Measurements from ENCODE around the gene FANCC.

FANCC gene

GRCh38 chr9:95063300-95063699 is 254.2 kb downstream of the FANCC start:
- Histone ChIP-seq H3K14ac (ENCODE audit: low read length) (no peak overlapping the region), H2BK12ac (ENCODE audit: low read length) (no peak overlapping the region), H2BK5ac (ENCODE audit: low read length) (no peak overlapping the region), H2AK5ac (ENCODE audit: low read depth, low read length) (no peak overlapping the region), H4K8ac (ENCODE audit: low read depth, low read length) (no peak overlapping the region), H3K79me1 (ENCODE audit: low read depth, low read length) (no peaks in the 10 kb centered on the region), H2BK15ac (ENCODE audit: low read length) (no peak overlapping the region), H2AFZ (ENCODE audit: low read length) (no peak overlapping the region), H3K9me3 (replicated peaks in 1 of 2; ENCODE audit: control insufficient read depth in 2 of 2, insufficient read depth in 1 of 2, low read depth in 1 of 2, low read length in 2 of 2) (no peaks in the 10 kb centered on the region), H3K36me3 (replicated peaks in 1 of 2; ENCODE audit: control insufficient read depth in 2 of 2, insufficient read depth in 2 of 2, low read length in 2 of 2) (peaks cover 3 to 60% of the 10 kb centered on the region in 2 donors), H3K9ac (ENCODE audit: low read depth, low read length, poor library complexity) (no peak overlapping the region), H3K27me3 (ENCODE audit: control insufficient read depth in 3 of 3, insufficient read depth in 3 of 3, low read depth in 1 of 3, low read length in 3 of 3) (no peaks in the 10 kb centered on the region), H3K4me3 (ENCODE audit: low read length in 2 of 2) (no peak overlapping the region), H3K4me1 (ENCODE audit: control insufficient read depth in 2 of 2, insufficient read depth in 1 of 2, low read depth in 1 of 2, low read length in 2 of 2) (peaks cover 0 to 10% of the 10 kb centered on the region in 2 donors), H3K23ac (ENCODE audit: low read depth, low read length, poor library complexity) (no peak overlapping the region), H3K4ac (ENCODE audit: low read length) (no peak overlapping the region), H3K27ac (replicated peaks; ENCODE audit: low read length) (no peak overlapping the region), H3K4me2 (ENCODE audit: insufficient read depth, low read length, poor library complexity, severe bottlenecking) (no peak overlapping the region), H4K91ac (ENCODE audit: low read depth, low read length, poor library complexity) (no peak overlapping the region), H2BK120ac (ENCODE audit: low read depth, low read length) (no peak overlapping the region), H3K18ac (ENCODE audit: low read length) (no peak overlapping the region)
- no peak for DNase-seq (ENCODE audit: low spot score)
- no CpG with 5 or more reads among the region's 10 CpGs for WGBS, 2 donors (ENCODE audit: extremely low coverage in 2 of 2, insufficient read length in 2 of 2, insufficient replicate concordance in 1 of 2)

DNA sequence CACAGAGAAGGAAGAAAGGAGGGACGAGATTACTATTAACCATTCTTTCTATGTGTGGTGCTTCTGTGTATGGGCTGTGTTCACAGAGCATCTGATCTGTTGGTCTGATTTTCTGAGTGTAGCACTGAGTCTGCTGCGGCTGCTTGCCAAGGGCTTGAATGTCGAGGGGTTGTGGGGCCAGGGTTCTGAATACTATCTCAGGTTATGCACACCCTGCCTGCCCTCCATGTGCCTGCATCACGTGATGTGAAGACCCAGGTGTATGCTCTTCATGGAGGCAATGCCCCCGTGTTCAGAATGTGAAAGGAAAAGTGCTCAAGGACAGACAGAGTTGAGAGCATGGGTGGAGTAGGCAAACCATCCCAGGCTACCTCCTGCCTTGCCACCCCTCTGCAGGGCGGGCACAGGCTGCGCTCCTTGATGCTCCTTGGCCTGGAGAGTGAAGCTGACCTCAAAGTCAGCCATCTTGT is 254.9 kb downstream of the FANCC start:
- no peaks in the 10 kb centered on the region for H3K9me3 ChIP-seq (replicated peaks in 1 of 2; ENCODE audit: control insufficient read depth in 2 of 2, insufficient read depth in 1 of 2, low read depth in 1 of 2, low read length in 2 of 2)
- no peak overlapping the region for H3K4me3 ChIP-seq (ENCODE audit: low read length in 2 of 2)
- no peak overlapping the region for H2BK12ac ChIP-seq (ENCODE audit: low read length)
- no peak overlapping the region for H3K14ac ChIP-seq (ENCODE audit: low read length)
- no peak overlapping the region for H2AFZ ChIP-seq (ENCODE audit: low read length)
- H3K27ac ChIP-seq (replicated peaks; ENCODE audit: low read length): no peak overlapping the region
- H3K36me3 ChIP-seq (replicated peaks in 1 of 2; ENCODE audit: control insufficient read depth in 2 of 2, insufficient read depth in 2 of 2, low read length in 2 of 2): peaks cover 3 to 53% of the 10 kb centered on the region in 2 donors
- H2AK5ac ChIP-seq (ENCODE audit: low read depth, low read length): no peak overlapping the region
- H3K27me3 ChIP-seq (ENCODE audit: control insufficient read depth in 3 of 3, insufficient read depth in 3 of 3, low read depth in 1 of 3, low read length in 3 of 3): no peaks in the 10 kb centered on the region
- no peak for DNase-seq (ENCODE audit: low spot score)
- H2BK120ac ChIP-seq (ENCODE audit: low read depth, low read length): no peak overlapping the region
- H3K79me1 ChIP-seq (ENCODE audit: low read depth, low read length): no peaks in the 10 kb centered on the region
- H3K4ac ChIP-seq (ENCODE audit: low read length): no peak overlapping the region
- no peak overlapping the region for H3K4me2 ChIP-seq (ENCODE audit: insufficient read depth, low read length, poor library complexity, severe bottlenecking)
- no peak overlapping the region for H2BK5ac ChIP-seq (ENCODE audit: low read length)
- no peak overlapping the region for H3K18ac ChIP-seq (ENCODE audit: low read length)
- no peak overlapping the region for H3K9ac ChIP-seq (ENCODE audit: low read depth, low read length, poor library complexity)
- H4K91ac ChIP-seq (ENCODE audit: low read depth, low read length, poor library complexity): no peak overlapping the region
- H4K8ac ChIP-seq (ENCODE audit: low read depth, low read length): no peak overlapping the region
- peaks cover 0 to 10% of the 10 kb centered on the region in 2 donors for H3K4me1 ChIP-seq (ENCODE audit: control insufficient read depth in 2 of 2, insufficient read depth in 1 of 2, low read depth in 1 of 2, low read length in 2 of 2)
- H3K23ac ChIP-seq (ENCODE audit: low read depth, low read length, poor library complexity): peak overlapping the region; percentile 8
- no CpG with 5 or more reads among the region's 7 CpGs for WGBS, 2 donors (ENCODE audit: extremely low coverage in 2 of 2, insufficient read length in 2 of 2, insufficient replicate concordance in 1 of 2)
- H2BK15ac ChIP-seq (ENCODE audit: low read length): no peak overlapping the region

- Histone ChIP-seq H3K14ac (ENCODE audit: low read length) (no peak overlapping the region), H4K91ac (ENCODE audit: low read depth, low read length, poor library complexity) (no peak overlapping the region), H2BK15ac (ENCODE audit: low read length) (no peak overlapping the region), H3K27me3 (ENCODE audit: control insufficient read depth in 3 of 3, insufficient read depth in 3 of 3, low read depth in 1 of 3, low read length in 3 of 3) (no peaks in the 10 kb centered on the region), H2BK120ac (ENCODE audit: low read depth, low read length) (no peak overlapping the region), H3K36me3 (replicated peaks in 1 of 2; ENCODE audit: control insufficient read depth in 2 of 2, insufficient read depth in 2 of 2, low read length in 2 of 2) (peaks cover 3 to 49% of the 10 kb centered on the region in 2 donors), H3K4ac (ENCODE audit: low read length) (no peak overlapping the region), H3K4me2 (ENCODE audit: insufficient read depth, low read length, poor library complexity, severe bottlenecking) (no peak overlapping the region), H3K4me3 (ENCODE audit: low read length in 2 of 2) (no peak overlapping the region), H3K9me3 (replicated peaks in 1 of 2; ENCODE audit: control insufficient read depth in 2 of 2, insufficient read depth in 1 of 2, low read depth in 1 of 2, low read length in 2 of 2) (no peaks in the 10 kb centered on the region), H3K23ac (ENCODE audit: low read depth, low read length, poor library complexity) (no peak overlapping the region), H4K8ac (ENCODE audit: low read depth, low read length) (no peak overlapping the region), H3K18ac (ENCODE audit: low read length) (no peak overlapping the region), H2BK12ac (ENCODE audit: low read length) (no peak overlapping the region), H3K79me1 (ENCODE audit: low read depth, low read length) (no peaks in the 10 kb centered on the region), H2AFZ (ENCODE audit: low read length) (no peak overlapping the region), H2AK5ac (ENCODE audit: low read depth, low read length) (no peak overlapping the region), H3K9ac (ENCODE audit: low read depth, low read length, poor library complexity) (no peak overlapping the region), H3K27ac (replicated peaks; ENCODE audit: low read length) (no peak overlapping the region), H3K4me1 (ENCODE audit: control insufficient read depth in 2 of 2, insufficient read depth in 1 of 2, low read depth in 1 of 2, low read length in 2 of 2) (peaks cover 3 to 10% of the 10 kb centered on the region in 2 donors), H2BK5ac (ENCODE audit: low read length) (no peak overlapping the region)
- WGBS, 2 donors (ENCODE audit: extremely low coverage in 2 of 2, insufficient read length in 2 of 2, insufficient replicate concordance in 1 of 2): no CpG with 5 or more reads among the region's 13 CpGs
- no peak for DNase-seq (ENCODE audit: low spot score)
Observed at GRCh38 chr9:95061916-95062595, 255.5 kb downstream of the FANCC start.

DNA sequence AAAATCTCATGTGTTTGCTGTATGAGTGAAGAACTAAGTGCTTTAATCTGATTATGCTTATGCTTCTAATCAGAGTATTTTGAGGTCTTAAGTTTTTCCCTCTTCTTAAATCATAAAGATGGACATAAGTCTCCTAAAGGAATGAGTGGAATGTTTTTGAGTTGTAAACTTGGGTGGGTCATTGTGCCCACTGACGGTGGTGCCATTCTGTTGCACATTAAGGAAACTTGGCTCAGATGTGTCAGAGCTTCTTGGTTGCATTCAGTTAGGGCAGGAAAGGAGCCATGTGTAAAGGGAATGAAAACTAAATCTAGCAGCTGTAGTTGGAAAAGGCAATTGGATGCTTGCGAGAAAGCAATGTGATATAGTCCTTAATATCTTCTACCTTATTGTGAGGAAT is 256.6 kb downstream of the FANCC start:
- Histone ChIP-seq H3K4me1 (ENCODE audit: control insufficient read depth in 2 of 2, insufficient read depth in 1 of 2, low read depth in 1 of 2, low read length in 2 of 2) (peaks cover 14% of the 10 kb centered on the region in 2 donors), H3K4ac (ENCODE audit: low read length) (no peak overlapping the region), H3K4me2 (ENCODE audit: insufficient read depth, low read length, poor library complexity, severe bottlenecking) (no peak overlapping the region), H2AK5ac (ENCODE audit: low read depth, low read length) (no peak overlapping the region), H4K91ac (ENCODE audit: low read depth, low read length, poor library complexity) (no peak overlapping the region), H3K36me3 (replicated peaks in 1 of 2; ENCODE audit: control insufficient read depth in 2 of 2, insufficient read depth in 2 of 2, low read length in 2 of 2) (peaks cover 3 to 45% of the 10 kb centered on the region in 2 donors), H3K23ac (ENCODE audit: low read depth, low read length, poor library complexity) (no peak overlapping the region), H3K79me1 (ENCODE audit: low read depth, low read length) (peaks cover 2% of the 10 kb centered on the region), H3K27ac (replicated peaks; ENCODE audit: low read length) (no peak overlapping the region), H2BK120ac (ENCODE audit: low read depth, low read length) (no peak overlapping the region), H2BK15ac (ENCODE audit: low read length) (no peak overlapping the region), H3K4me3 (ENCODE audit: low read length in 2 of 2) (no peak overlapping the region), H3K27me3 (ENCODE audit: control insufficient read depth in 3 of 3, insufficient read depth in 3 of 3, low read depth in 1 of 3, low read length in 3 of 3) (no peaks in the 10 kb centered on the region), H3K18ac (ENCODE audit: low read length) (no peak overlapping the region), H4K8ac (ENCODE audit: low read depth, low read length) (no peak overlapping the region), H3K9me3 (replicated peaks in 1 of 2; ENCODE audit: control insufficient read depth in 2 of 2, insufficient read depth in 1 of 2, low read depth in 1 of 2, low read length in 2 of 2) (no peaks in the 10 kb centered on the region), H2BK5ac (ENCODE audit: low read length) (no peak overlapping the region), H2AFZ (ENCODE audit: low read length) (no peak overlapping the region), H3K9ac (ENCODE audit: low read depth, low read length, poor library complexity) (no peak overlapping the region), H3K14ac (ENCODE audit: low read length) (no peak overlapping the region), H2BK12ac (ENCODE audit: low read length) (no peak overlapping the region)
- DNase-seq (ENCODE audit: low spot score): no peak
- no CpG with 5 or more reads among the region's 2 CpGs for WGBS, 2 donors (ENCODE audit: extremely low coverage in 2 of 2, insufficient read length in 2 of 2, insufficient replicate concordance in 1 of 2)
